Stimulated activated naive B cell treated with anti-CD40 and anti-IgM and Interleukin-4, amounts not matched to agents 10 μg/mL and 1 μg/mL and 100 μg/mL, for 72 hours (primary cell): ENCODE data around the gene SHD.
"Not testable (repeated sequence)": the region's sequence is repeated elsewhere in the genome, so short reads cannot be mapped to it uniquely, and the experiment has no call there.

Source experiments
- ATAC-seq, 2 donors: fragments of 150-1000 bp; cut with Tn5 transposase; replicated peaks; 2 replicates each; pipeline ENCODE4 v1.10.0; 2021; ENCODE audit warnings: moderate library complexity in 1 of 2
- DNase-seq: peaks from one replicate; pipeline ENCODE4 v3.0.0; 2021
- H3K27ac Mint-ChIP-seq: one replicate; pipeline ENCODE4 v1.8.0; 2022; ENCODE audit warnings: mild to moderate bottlenecking, mixed read lengths
- H3K27me3 Mint-ChIP-seq, 2 donors: one replicate each; pipeline ENCODE4 v1.8.0; 2022; ENCODE audit warnings: mixed read lengths in 2 of 2
- H3K36me3 Mint-ChIP-seq, 2 donors: one replicate each; pipeline ENCODE4 v1.8.0; 2022; ENCODE audit warnings: mixed read lengths in 2 of 2, mild to moderate bottlenecking in 1 of 2
- H3K4me1 Mint-ChIP-seq, 2 donors: one replicate each; pipeline ENCODE4 v1.8.0; 2022; ENCODE audit warnings: mixed read lengths in 2 of 2, mild to moderate bottlenecking in 1 of 2
- H3K4me3 Mint-ChIP-seq, 2 donors: one replicate each; pipeline ENCODE4 v1.8.0; 2022; ENCODE audit warnings: mild to moderate bottlenecking in 2 of 2, mixed read lengths in 2 of 2, moderate library complexity in 1 of 2
- H3K9me3 Mint-ChIP-seq, 2 donors: one replicate each; pipeline ENCODE4 v1.8.0; 2022; ENCODE audit warnings: mixed read lengths in 2 of 2, mild to moderate bottlenecking in 1 of 2

The SHD gene

DNA sequence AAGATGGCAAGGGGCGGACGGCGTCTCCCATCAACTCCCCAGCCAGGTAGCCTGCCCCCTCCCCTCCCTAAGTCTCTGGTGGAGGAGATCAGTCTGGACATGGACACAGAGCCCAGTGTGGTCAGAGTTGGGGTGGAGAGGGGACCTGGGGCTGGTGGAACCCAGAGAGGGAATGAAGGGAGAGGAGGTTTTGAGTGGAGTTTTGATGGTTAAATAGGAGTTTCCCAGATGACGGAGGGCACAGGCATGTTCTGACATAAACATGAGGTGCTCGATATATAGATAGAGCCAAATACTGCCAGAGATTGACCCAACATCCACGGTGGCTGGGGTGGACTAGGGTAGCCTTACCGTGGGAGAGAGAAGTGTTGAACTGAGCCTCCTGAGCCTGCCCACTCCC lies 39.4 kb downstream of the SHD start:
- Mint-ChIP-seq H3K27ac (no peak overlapping the region), H3K27me3 (no peaks in the 10 kb centered on the region), H3K36me3 (peaks cover 3% of the 10 kb centered on the region in 2 donors), H3K4me1 (no peaks in the 10 kb centered on the region), H3K9me3 (peaks cover 22 to 23% of the 10 kb centered on the region in 2 donors), H3K4me3 (no peak overlapping the region)
- DNase-seq = no peak
- no peak for ATAC-seq

DNA sequence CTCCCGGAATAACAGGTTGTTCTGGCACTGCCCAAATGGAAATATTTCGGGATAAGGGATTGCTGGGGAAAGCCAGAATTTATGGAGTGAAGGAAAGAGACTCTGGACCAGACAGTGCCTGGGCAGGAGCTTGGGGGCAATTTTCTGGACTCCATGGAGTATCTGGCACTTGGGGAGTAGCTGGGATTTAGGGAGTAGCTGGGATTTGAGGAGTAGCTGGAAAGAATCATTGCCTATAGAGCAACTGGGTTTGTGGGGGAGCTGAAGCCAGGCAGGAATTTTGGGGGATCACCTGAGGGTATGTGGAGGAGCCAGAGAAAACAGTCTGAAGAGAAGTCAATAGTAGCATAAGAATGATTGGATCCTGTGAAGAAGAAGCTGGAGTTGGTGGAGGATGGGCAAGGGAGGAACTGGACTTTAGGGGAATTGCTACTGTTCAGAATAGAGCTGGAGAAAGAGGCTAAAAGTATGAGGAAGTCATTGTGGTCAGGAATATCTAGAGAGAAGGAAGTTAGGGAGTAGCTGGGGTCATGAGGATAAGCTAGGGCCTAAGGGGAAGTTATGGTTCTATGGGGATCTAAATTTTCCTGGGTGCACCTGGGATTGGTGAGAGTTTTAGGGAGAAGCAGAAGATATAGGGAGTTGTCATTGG lies 40.1 kb downstream of the SHD start:
- Mint-ChIP-seq H3K36me3 (peaks cover 3% of the 10 kb centered on the region in 2 donors), H3K27ac (no peak overlapping the region), H3K9me3 (peaks cover 22 to 23% of the 10 kb centered on the region in 2 donors), H3K27me3 (no peaks in the 10 kb centered on the region), H3K4me3 (peak overlapping the region in 1 of 2 donors; percentile 13), H3K4me1 (no peaks in the 10 kb centered on the region)
- DNase-seq (no peak), ATAC-seq (no peak)

DNA sequence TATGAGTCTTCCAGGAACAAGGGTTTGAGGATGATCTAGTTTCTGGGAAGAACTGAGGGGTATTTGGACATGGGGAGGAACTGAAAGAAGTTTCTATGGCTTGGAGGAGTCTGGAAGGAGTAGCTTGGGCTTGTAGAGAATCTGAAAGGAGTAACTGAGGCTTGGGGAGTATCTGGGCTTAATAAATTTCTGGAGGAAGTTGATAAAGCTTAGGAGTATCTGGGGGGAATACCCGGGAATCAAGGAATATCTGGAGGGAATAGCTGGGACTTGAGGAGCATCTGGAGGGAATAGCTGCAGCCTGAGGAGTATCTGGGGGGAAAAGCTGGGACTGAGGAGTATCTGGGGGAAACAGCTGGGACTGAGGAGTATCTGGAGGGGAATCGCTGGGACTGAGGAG lies 41.4 kb downstream of the SHD start:
- H3K27me3 Mint-ChIP-seq = peaks cover 3 to 4% of the 10 kb centered on the region in 2 donors
- no peak overlapping the region for H3K27ac Mint-ChIP-seq
- ATAC-seq (no peak), DNase-seq (no peak)
- no peak overlapping the region for H3K4me3 Mint-ChIP-seq
- peaks cover 22 to 23% of the 10 kb centered on the region in 2 donors for H3K9me3 Mint-ChIP-seq
- H3K36me3 Mint-ChIP-seq = peaks cover 3 to 6% of the 10 kb centered on the region in 2 donors
- H3K4me1 Mint-ChIP-seq = peaks cover 0 to 1% of the 10 kb centered on the region in 2 donors

DNA sequence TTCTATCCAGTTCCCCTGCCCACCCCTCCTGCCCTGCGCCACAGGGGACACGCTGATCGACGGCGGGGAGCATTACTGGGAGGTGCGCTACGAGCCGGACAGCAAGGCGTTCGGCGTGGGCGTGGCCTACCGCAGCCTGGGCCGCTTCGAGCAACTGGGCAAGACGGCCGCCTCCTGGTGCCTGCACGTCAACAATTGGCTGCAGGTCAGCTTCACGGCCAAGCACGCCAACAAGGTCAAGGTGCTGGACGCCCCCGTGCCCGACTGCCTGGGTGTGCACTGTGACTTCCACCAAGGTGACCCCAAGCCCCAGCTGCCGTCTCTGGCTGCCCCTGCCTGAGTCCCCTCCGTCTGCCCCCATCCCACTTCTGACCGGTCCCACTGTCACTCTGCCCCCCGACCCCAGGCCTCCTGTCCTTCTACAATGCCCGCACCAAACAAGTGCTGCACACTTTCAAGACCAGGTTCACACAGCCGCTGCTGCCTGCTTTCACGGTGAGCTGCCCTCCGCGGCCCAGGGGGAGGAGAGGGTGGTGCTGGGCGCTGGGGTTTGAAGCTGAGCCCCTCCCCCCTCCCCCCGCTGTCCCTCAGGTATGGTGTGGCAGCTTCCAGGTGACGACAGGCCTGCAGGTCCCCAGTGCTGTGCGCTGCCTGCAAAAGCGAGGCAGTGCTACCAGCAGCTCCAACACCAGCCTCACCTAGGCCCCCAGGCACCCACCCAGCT lies 44.0 kb downstream of the SHD start:
- H3K4me1 Mint-ChIP-seq = peaks cover 18 to 20% of the 10 kb centered on the region in 2 donors
- ATAC-seq = no peak
- peaks cover 12 to 28% of the 10 kb centered on the region in 2 donors for H3K27me3 Mint-ChIP-seq
- no peak overlapping the region for H3K27ac Mint-ChIP-seq
- DNase-seq = no peak
- H3K4me3 Mint-ChIP-seq = no peak overlapping the region
- peaks cover 26% of the 10 kb centered on the region in 2 donors for H3K9me3 Mint-ChIP-seq
- peaks cover 3 to 7% of the 10 kb centered on the region in 2 donors for H3K36me3 Mint-ChIP-seq

DNA sequence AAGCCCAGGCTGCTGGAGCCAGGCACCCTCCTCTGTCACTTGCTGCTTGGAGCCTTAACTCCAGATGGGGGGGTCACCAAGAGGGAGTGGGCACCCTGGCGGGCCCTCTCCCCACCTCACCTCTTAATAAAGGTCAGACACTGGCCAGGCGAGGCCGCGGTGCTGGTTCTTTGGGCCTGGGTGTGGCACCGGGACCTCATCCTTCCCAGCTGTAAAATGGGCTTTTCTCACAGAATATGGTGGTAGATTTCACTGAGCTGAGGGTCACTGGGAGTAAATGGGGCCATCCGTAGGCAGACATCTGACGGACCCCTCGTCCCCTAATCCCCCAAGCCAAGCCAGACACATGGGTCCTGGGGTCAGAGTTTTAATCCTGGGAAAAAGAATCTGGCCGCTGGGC lies 44.6 kb downstream of the SHD start:
- H3K4me1 Mint-ChIP-seq = peaks cover 21 to 26% of the 10 kb centered on the region in 2 donors
- peaks cover 3 to 5% of the 10 kb centered on the region in 2 donors for H3K36me3 Mint-ChIP-seq

DNA sequence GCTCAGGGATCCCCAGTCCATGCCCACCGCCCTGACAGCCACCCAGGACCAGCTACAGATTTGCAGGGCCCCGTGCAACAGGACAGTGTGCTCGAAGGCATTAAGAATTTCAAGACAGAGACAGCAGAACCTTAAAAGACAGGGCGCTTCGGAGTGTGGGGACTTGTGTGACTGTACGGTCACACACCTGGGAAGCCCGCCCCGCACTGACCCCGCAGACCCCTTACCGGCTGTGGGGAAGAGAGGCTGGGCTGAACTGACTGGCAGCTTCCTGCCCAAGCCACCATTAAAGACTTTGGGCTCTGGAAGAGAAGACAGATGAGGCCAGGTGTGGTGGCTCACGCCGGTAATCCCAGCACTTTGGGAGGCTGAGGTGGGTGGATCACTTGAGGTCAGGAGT lies 45.2 kb downstream of the SHD start:
- H3K27me3 Mint-ChIP-seq = peaks cover 12 to 33% of the 10 kb centered on the region in 2 donors
- H3K4me1 Mint-ChIP-seq = peaks cover 21 to 31% of the 10 kb centered on the region in 2 donors
- no peak for ATAC-seq
- no peak for DNase-seq
- no peak overlapping the region for H3K27ac Mint-ChIP-seq
- H3K36me3 Mint-ChIP-seq = peaks cover 3% of the 10 kb centered on the region in 2 donors
- no peak overlapping the region for H3K4me3 Mint-ChIP-seq
- H3K9me3 Mint-ChIP-seq = peaks cover 21 to 24% of the 10 kb centered on the region in 2 donors

More for the DNA sequence above, 44.6 kb downstream of the SHD start:
- Mint-ChIP-seq H3K27ac (no peak overlapping the region), H3K27me3 (peaks cover 12 to 33% of the 10 kb centered on the region in 2 donors), H3K9me3 (peaks cover 26 to 29% of the 10 kb centered on the region in 2 donors), H3K4me3 (no peak overlapping the region)
- no peak for DNase-seq
- no peak for ATAC-seq

DNA sequence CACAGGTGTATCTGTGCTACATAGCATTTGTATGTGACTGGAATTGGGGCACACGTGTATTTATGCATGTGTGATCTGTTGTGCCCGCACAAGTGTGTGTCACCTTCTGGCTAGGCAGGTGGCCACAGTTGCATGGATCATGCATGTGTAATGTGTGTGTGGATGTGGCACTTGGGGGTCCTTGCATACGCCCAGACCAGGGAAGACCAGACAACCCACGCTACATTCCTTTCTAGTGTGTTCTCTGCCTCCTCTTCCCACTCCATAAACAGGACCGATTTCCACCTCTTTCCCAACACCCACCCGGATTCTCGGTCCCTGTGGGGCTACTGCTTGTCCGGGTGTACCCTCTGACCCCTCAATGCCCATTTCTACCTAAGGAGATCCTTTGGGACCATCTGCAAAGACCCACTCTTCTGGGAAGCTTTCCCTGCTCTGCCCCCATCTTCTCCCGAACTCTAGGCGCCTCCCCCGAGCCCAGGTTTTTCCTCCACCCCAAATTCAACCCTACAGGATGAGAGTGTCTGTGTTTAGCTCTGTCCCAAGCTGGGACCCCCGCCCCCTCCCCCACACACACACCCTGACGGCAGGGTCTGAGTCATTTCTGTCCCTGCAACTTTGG lies 47.3 kb downstream of the SHD start:
- H3K27me3 Mint-ChIP-seq = peaks cover 12 to 33% of the 10 kb centered on the region in 2 donors
- H3K4me1 Mint-ChIP-seq = peaks cover 27 to 36% of the 10 kb centered on the region in 2 donors
- peak overlapping the region; percentile 52 to 60 for H3K4me3 Mint-ChIP-seq
- peaks cover 4 to 13% of the 10 kb centered on the region in 2 donors for H3K36me3 Mint-ChIP-seq
- H3K9me3 Mint-ChIP-seq = peaks cover 3 to 10% of the 10 kb centered on the region in 2 donors
- DNase-seq (no peak), ATAC-seq (no peak)
- no peak overlapping the region for H3K27ac Mint-ChIP-seq

DNA sequence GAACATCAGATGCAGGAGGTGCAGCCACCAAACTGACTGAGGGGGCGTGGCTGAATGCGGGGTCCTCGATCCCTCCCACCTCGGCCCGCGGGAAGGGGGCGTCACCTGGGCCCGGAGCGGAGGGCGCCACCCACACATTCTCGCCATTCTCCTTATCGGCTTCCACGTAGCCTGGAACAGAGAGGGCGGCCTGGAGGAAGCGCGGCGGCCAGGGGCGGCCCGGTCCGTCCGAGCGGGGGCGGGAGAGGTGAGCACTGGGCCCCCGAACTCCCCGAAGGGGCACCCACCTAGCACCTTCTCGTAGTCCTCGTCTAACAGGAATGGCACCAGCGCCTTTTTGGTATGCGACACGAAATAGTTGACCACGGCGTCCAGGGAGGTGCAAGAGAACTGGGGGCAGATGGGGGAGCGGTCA lies 47.8 kb downstream of the SHD start:
- Mint-ChIP-seq H3K9me3 (peaks cover 3 to 6% of the 10 kb centered on the region in 2 donors), H3K36me3 (peaks cover 2 to 13% of the 10 kb centered on the region in 2 donors), H3K27ac (no peak overlapping the region), H3K4me3 (peak overlapping the region; percentile 52 to 87), H3K4me1 (peaks cover 27 to 36% of the 10 kb centered on the region in 2 donors), H3K27me3 (peaks cover 12 to 33% of the 10 kb centered on the region in 2 donors)
- ATAC-seq = no peak
- DNase-seq = no peak

DNA sequence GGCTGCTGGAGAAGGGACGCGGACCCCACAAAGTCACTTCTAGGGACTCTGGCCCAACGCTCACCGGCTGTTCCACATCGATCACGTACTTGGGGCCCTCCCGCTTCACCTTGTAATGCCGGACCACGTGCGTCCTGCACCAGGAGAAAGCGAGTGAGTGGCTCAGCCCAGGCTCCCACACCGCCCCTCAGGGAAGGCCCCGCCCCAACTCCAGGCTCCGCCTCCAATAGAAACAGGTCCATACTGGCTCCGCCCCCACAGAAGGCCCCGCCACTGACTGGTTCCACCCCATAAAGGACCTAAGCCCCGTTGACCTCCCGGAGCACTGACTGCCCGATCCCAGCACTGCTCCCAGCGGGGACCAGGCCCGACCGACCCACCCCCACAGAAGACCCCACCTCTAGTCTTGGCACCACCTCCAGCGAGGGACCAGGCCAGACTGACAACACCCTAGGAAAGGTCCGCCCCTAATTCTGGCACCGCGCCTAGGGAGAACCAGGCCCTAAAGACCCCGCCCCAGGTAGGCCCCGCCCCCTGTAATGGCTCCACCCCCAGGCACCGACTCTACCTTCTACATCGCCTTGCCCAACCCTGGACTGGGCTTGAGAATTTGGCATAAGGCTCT lies 48.3 kb downstream of the SHD start:
- ATAC-seq (peak in 1 of 2 donors; percentile 34), DNase-seq (peak; percentile 68)
- Mint-ChIP-seq H3K27me3 (peaks cover 12 to 33% of the 10 kb centered on the region in 2 donors), H3K4me1 (peaks cover 27 to 36% of the 10 kb centered on the region in 2 donors), H3K36me3 (peaks cover 2 to 13% of the 10 kb centered on the region in 2 donors), H3K27ac (no peak overlapping the region), H3K9me3 (peaks cover 3 to 6% of the 10 kb centered on the region in 2 donors), H3K4me3 (peak overlapping the region; percentile 85 to 87)

DNA sequence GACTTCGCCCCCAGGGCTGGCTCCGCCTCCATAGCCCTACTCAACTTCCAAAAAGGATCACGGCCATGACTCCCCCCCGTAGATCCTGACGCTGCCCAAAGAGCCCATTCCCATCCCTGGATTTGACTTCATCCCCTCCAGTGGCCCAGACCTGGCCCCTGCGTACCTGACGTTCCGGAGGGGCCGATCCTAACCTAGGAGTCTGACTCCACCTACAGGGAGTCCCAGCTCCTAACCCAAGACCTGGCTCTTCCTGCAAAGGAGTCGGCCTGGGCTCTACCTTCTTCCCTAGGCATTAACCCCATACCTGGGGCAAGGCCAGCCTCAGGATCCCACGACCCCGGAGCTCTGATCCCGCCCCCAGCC lies 48.8 kb downstream of the SHD start:
- peaks cover 2 to 13% of the 10 kb centered on the region in 2 donors for H3K36me3 Mint-ChIP-seq
- peaks cover 12 to 33% of the 10 kb centered on the region in 2 donors for H3K27me3 Mint-ChIP-seq
- no peak overlapping the region for H3K27ac Mint-ChIP-seq
- ATAC-seq (peak in 1 of 2 donors; percentile 10), DNase-seq (no peak)
- H3K4me1 Mint-ChIP-seq = peaks cover 27 to 36% of the 10 kb centered on the region in 2 donors
- H3K4me3 Mint-ChIP-seq = peak overlapping the region; percentile 85 to 87
- H3K9me3 Mint-ChIP-seq = peaks cover 3 to 6% of the 10 kb centered on the region in 2 donors

DNA sequence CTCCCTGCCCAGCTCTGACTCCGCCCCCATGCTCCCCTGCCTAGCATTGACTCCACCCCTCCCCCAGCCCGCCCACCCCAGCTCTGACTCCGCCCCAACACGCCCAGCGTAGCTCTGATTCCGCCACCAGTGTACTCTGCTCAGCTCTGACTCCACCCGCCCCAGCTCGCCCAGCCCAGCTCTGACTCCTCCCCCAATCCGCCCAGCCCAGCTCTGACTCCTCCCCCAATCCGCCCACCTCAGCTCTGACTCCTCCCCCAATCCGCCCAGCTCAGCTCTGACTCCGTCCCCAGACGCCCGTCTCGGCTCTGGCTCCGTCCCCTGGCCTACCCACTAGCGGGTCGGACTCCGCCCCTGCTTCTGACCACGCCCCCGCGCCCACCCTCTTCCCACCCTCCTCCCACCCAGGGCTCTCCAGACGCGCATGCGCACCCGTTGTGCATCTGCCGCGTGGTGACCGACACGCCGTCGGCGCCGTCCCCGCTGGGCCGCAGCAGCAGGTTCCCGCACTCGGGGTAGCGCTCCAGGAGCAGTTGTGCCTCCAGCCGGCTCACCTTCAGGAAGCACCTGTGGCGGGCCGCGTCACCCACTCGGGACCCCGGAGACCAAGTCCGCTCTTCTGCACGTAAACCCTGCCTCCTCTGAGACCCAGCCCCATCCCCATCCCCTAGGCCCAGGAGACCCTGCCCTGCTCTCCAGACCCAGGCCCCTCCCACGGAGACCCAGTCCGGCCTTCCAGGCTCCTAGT lies 49.4 kb downstream of the SHD start:
- Mint-ChIP-seq H3K4me1 (peaks cover 27 to 36% of the 10 kb centered on the region in 2 donors), H3K36me3 (peaks cover 2 to 13% of the 10 kb centered on the region in 2 donors), H3K9me3 (peaks cover 3 to 6% of the 10 kb centered on the region in 2 donors), H3K27ac (peak overlapping the region; percentile 94), H3K27me3 (peaks cover 12 to 33% of the 10 kb centered on the region in 2 donors), H3K4me3 (peak overlapping the region; percentile 85 to 87)
- DNase-seq (peak; percentile 92), ATAC-seq (peak; percentile 87 to 93)

DNA sequence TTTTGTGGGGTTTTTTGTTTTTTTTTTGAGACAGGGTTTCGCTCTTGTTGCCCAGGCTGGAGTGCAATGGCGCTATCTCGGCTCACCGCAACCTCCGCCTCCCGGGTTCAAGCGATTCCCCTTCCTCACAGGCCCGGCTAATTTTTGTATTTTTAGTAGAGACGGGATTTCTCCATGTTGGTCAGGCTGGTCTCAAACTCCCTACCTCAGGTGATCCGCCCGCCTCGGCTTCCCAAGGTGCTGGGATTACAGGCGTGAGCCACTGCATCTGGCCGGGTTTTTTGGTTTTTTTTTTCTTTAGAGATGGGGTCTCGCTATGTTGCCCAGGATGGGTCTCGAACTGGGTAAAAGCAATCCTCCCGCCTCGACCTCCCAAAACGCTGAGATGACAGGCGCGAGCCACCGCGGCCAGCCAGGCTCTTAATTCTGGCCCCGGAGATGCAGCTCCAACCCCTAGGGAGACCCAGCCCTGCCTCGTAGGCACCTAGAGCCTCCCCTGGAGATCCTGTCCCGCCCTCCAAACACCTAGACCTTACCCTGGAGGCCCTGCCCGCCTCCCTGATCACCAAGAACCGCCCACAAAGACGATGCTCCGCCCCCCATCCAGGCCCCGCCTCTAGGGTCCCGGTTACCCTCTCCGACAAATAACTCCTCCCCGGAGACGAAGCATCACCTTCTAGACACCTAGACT lies 50.1 kb downstream of the SHD start:
- peak; percentile 54 for DNase-seq
- peaks cover 12 to 33% of the 10 kb centered on the region in 2 donors for H3K27me3 Mint-ChIP-seq
- H3K27ac Mint-ChIP-seq = peak overlapping the region; percentile 94
- not testable (repeated sequence) for H3K9me3 Mint-ChIP-seq
- peaks cover 27 to 36% of the 10 kb centered on the region in 2 donors for H3K4me1 Mint-ChIP-seq
- H3K4me3 Mint-ChIP-seq = peak overlapping the region; percentile 85 to 87
- H3K36me3 Mint-ChIP-seq = peaks cover 2 to 17% of the 10 kb centered on the region in 2 donors
- peak in 1 of 2 donors; percentile 11 for ATAC-seq

DNA sequence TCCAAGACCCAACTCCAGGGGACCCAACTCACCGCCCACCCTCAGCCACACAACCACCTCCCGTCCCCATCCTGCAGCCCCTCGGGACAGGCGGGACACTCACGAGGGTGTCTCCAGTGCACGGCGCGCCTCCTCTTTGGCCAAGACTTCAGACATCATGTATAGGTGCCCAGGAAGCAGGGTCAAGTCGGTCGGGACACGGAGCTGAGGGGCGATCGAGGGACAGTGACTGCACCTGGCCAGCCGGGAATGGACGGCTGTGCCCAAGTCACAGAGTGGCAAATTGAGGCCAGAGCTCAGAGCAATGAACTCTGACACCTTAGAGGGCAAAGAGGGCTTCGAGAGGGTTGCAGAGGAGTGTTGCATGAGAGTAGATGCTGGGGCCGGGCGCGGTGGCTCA lies 50.8 kb downstream of the SHD start:
- Mint-ChIP-seq H3K36me3 (peaks cover 7 to 24% of the 10 kb centered on the region in 2 donors), H3K4me1 (peaks cover 27 to 36% of the 10 kb centered on the region in 2 donors), H3K27me3 (peaks cover 12 to 33% of the 10 kb centered on the region in 2 donors), H3K27ac (peak overlapping the region; percentile 65), H3K9me3 (peaks cover 11 to 12% of the 10 kb centered on the region in 2 donors), H3K4me3 (peak overlapping the region in 1 of 2 donors; percentile 85)
- ATAC-seq (no peak), DNase-seq (no peak)
